Measurements from ENCODE around the gene RASSF5. TPM values are rescaled to one million over a fixed set of nuclear protein-coding genes. Genes with fewer than 3 reads are reported as not detected.
"Not testable (repeated sequence)": the region's sequence is repeated elsewhere in the genome, so short reads cannot be mapped to it uniquely, and the experiment has no call there.

Gene RASSF5
- total RNA-seq, 1 experiment from 2014 or later = 3.8 TPM

DNA sequence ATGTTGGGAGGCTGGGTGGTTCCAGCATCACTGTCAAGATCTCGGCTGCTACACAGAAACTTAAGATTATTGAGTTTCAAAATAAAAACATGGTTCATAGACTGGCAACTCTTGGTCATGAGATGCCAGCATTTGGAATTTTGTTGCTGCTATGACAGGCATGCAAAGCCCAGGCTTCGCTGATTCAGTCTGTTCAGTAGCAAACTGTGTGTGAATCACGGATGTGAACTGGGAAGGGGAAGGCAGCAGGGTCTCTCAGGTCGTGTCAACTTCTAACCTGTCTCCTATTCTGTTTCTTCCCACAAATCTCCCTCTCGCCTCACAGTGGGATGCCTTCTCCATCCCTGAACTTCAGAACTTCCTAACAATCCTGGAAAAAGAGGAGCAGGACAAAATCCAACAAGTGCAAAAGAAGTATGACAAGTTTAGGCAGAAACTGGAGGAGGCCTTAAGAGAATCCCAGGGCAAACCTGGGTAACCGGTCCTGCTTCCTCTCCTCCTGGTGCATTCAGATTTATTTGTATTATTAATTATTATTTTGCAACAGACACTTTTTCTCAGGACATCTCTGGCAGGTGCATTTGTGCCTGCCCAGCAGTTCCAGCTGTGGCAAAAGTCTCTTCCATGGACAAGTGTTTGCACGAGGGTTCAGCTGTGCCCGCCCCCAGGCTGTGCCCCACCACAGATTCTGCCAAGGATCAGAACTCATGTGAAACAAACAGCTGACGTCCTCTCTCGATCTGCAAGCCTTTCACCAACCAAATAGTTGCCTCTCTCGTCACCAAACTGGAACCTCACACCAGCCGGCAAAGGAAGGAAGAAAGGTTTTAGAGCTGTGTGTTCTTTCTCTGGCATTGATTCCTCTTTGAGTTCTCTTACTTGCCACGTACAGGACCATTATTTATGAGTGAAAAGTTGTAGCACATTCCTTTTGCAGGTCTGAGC lies 79.4 kb downstream of the RASSF5 start:
- no peak for DNase-seq (ENCODE audit: low spot score)

DNA sequence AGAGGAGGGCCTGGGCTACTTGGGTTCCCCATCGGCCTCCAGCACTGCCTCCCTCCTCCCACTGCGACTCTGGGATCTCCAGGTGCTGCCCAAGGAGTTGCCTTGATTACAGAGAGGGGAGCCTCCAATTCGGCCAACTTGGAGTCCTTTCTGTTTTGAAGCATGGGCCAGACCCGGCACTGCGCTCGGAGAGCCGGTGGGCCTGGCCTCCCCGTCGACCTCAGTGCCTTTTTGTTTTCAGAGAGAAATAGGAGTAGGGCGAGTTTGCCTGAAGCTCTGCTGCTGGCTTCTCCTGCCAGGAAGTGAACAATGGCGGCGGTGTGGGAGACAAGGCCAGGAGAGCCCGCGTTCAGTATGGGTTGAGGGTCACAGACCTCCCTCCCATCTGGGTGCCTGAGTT lies 80.6 kb downstream of the RASSF5 start:
- DNase-seq (ENCODE audit: low spot score) = no peak

DNA sequence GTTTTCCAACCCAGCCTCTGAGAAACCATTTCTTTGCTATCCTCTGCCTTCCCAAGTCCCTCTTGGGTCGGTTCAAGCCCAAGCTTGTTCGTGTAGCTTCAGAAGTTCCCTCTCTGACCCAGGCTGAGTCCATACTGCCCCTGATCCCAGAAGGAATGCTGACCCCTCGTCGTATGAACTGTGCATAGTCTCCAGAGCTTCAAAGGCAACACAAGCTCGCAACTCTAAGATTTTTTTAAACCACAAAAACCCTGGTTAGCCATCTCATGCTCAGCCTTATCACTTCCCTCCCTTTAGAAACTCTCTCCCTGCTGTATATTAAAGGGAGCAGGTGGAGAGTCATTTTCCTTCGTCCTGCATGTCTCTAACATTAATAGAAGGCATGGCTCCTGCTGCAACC lies 81.2 kb downstream of the RASSF5 start:
- no peak for DNase-seq (ENCODE audit: low spot score)

DNA sequence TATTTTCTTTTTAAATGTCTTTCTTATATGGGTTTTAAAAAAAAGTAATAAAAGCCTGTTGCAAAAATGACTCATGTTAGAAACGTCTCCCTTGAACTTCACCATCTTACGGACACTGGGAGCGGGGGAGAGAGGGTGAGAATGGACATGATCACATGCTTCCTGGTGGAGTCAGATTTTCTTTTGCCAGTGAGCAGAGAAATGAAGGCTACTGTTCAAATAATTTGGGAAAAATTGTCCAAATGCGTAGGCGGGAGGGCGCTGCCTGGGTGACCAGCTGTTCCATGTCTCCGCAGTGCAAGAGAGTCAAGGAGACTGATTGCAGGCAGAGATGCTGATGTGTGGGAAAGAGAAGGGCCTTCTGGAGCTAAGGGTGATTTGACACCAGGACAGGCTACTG lies 81.9 kb downstream of the RASSF5 start:
- DNase-seq (ENCODE audit: low spot score) = no peak

DNA sequence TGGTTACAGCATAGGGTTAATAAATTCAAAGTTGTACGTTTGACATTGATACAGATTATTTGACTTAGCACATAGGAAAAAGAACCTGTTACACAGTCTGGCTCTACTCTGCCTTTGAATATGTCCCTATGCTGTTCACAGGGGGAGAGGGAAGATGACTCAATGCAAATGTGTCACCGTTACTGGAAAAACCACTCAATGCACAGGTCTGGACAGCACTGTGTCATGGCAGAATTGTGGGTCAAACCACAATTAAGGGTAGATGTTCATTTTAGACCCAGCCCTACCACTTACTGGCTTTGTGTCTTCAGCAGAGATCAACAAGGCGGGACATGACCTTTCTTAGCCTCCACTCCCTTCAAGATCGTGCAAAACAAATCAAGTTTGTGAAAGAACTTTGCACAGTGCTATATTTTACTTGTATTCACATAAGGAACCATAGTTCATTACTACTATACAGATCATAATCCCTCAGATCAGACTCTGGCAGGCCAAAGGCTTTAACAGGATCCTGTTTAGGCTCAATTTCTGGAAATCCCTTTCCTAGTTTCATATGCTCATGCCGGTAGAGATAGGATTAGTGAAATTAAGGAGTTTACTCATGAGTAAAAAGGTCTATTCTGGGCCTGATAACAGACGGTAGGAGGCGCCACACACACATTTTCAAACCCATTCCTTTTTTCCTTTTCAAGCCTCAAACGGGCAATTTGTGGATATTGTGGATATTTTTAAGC lies 82.9 kb downstream of the RASSF5 start:
- peak; percentile 24 for DNase-seq (ENCODE audit: low spot score)

DNA sequence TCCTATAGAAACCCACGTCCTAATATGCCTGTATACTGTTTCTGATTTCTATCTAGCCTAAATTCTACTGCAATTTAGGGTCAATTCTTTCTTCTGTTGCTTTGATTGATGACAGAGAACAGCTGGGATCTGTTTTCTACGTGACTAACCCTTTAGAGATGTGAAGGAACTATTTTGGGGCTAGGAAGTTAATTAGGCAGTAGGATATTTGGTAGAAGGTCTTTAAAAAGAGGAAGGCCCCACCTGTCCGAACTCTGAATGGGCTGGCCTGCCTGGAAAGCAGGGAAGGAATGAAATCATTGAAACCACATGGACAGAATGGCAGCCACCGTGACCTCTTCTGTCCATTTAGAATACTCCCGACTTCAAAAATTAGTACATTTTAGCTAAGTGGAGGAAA lies 83.9 kb downstream of the RASSF5 start:
- no peak for DNase-seq (ENCODE audit: low spot score)

DNA sequence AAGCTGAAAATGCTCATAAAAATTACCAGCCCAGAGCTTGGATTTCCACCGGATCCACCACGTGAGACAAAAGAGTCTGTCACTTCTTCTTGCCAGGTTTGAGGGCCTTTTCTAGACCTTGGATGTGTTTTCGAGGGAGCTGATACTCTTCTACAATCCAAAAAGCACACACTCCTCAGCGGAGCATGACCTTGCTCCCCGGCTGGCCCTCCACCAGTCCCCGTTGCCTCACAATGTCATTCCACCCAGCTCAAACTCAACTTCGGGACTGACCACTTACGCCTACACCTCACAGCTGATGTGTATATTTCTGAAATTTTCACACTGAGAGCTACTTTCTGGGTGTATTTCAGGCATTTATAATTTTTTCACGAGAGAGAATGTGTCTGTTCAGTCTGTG lies 84.4 kb downstream of the RASSF5 start:
- no peak for DNase-seq (ENCODE audit: low spot score)

DNA sequence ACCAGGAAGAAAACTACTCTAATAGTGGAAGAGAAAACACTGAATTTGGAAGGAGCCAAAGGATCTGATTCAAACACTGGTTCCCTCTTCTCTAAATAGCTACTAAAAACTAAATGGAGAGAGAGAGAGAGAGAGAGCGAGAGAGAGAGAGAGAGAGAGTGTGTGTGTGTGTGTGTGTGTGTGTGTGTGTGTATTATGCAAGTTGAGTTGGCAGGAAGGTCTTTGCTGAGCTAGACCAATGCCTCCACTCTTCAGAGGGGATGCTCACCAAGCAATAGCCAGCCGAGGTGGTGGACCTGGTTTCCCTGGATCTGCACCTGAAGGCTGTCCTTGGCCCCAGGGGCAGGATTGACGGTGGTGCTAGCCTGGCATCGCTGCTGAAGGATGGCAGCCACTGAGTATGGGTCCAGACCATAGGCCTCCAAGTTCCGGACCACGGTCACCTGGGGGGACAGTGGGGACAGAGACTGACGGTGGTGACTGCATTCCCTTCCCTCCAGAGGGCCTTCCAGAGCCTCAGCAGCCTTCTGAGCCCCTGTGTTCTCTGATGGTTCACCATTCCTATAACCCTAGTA lies 86.1 kb downstream of the RASSF5 start:
- DNase-seq (ENCODE audit: low spot score) = no peak

DNA sequence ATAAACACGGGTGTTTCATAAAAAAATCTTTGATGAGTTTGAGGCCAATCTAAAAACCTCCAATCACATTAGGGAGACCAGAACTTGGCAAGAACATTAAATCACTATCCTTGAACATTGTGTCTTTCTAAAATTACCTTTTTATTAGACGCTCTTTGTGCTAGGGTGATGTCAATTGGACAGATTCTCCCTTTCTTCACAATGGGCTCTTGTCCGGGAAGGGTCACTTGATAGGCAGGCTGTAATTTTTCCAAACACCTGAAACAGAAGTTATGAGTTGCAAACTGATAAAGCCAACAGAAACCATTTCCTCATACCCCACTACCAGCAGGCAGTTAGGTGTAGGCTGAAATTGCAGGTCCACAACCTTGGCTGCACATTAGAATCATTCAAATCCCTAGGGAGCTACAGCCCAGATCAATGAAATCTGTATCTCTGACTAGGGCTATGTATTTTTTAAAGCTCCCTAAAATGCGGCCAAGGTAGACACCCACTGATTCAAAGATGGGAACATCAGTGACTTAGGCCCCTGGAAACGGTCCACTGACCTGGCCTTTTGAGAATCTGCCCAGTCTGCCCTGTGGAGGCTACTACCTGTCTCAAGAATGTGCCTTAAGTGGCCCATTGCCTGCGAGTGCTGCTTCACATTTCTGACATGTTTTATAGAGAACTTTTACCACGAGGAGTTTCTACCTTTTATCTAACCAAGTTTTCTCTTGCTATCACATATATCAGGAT lies 88.4 kb downstream of the RASSF5 start:
- DNase-seq (ENCODE audit: low spot score) = no peak

DNA sequence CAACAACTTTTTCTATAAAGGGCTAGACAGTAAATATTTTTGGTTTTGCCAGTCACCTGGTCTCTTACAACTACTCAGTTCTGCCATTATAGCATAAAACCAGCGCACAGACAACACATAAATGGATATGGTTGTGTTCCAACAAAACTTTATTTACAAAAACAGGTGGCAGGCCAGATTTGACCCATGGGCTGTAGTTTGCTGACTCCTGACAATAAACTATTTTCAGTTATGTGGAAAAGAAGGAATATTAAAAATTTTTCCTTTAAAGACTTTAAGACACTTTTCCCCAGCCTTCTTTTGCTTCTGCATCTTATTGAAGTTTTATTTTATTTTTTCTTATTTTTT lies 89.0 kb downstream of the RASSF5 start:
- DNase-seq (ENCODE audit: low spot score) = no peak

DNA sequence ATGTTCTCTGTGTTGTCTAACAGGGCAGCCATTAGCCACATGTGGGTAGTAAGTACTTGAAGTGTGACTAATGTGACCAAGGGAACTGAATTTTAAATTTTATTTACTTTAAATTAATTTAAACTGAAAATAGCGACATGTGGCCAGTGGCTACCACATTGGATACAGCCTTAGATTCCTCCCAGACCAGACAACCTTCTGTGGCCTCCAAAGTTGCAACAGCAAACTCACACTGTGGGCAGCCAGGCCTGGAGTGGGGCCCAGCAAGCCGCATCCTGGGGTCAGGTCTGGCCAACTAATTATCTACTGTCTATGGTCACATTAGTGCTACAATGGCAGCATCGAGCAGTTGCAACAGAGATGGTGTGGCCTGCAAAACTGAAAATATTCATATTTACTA lies 93.2 kb downstream of the RASSF5 start:
- no peak for DNase-seq (ENCODE audit: low spot score)

DNA sequence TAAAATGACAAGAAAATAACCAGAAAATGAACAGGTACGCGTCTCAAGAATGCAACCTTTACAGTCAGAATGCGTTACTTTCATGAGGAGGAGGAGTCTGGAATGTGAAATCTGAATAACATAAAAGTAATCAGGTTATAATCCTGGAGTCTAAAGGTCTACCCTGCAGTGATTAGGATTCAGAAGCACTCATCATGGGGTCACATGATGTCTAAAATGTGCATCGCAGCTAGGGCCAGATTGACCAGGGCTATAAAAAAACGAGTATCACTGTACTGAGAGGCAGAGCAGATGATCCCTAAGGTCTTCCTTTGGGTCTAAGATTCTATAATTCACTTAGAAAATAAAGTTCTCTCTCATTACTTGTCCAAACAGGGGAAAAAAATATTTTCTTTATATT lies 97.5 kb downstream of the RASSF5 start:
- DNase-seq (ENCODE audit: low spot score) = no peak

DNA sequence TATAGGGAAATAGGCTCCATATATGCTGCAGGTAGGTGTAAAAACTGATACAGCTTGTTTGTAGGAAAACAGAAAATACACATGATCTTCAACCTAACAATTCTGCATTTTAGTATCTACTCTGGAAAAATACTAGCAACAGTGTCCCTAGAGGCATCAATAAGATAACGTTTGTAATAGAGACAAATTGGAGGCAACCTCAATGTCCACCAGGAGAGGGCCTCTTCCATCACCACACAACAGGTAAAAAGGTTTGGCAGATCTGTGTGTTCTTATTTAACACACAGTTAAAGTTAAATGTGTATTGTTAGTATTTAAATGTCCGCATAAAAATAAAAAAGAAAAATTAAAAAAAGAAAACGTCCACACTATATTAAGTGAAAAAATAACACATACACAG lies 99.5 kb downstream of the RASSF5 start:
- DNase-seq (ENCODE audit: low spot score) = peak; percentile 34

DNA sequence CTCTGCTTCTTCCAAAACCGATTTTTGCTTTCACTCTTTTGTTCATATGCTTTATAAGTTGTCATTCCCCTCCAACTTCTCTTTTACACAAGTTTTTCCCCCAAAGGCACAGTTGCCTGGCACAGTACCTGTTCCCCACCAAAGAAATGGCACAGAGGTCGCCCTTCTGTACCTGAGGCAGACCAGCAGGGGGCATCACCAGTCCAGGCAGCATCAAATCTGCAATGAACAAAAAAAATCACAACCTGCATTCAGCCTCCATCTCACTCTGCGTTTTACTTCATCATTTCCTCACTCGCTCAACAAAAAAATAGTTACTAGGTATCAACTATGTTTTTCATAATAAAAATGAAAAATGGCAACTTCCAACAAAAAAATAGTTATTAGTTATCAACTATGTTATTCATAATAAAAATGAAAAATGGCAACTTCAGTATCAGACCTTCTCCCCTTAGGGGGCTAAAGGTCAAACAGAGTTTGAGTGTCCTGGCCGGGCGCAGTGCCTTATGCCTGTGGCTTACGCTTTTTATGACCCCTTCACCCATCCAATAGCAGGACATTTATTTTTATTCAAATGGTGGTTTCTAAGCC lies 100.9 kb downstream of the RASSF5 start:
- DNase-seq (ENCODE audit: low spot score) = peak; percentile 40

DNA sequence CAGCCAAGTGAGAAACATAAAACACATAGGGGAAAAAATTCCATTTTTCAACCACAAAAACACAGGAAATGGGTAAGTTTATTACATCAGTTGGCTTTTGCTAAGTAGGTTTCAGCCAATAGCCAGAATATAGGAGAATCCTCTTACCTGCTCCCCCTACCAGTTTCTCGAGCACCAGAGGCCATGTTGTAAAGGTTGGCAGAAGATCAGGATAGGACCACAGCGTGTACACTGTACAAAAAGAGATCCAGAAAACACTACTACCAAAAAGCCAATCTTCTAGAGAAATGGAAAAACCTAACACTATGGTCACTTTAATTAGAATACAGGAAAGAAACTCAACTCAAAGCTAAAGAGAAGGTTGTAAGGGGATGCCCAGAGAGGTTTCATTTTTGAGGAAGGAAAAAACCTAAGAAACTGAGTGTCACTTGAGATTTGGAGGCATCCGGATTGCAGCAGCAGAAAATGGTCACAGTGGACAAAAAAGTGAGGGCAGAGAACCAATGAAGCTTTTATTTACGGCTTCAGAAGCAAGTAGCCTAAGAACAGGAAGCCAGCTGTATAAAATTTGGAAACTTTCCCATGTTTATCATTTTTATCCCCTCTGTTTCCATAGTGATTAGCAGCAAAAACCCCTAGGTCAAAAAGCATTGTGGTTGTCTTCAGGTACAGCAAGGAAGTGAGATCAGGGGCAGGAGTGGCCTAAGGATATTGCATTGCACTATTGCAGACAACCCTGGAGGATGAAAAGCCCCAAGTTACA lies 102.1 kb downstream of the RASSF5 start:
- DNase-seq (ENCODE audit: low spot score) = no peak

DNA sequence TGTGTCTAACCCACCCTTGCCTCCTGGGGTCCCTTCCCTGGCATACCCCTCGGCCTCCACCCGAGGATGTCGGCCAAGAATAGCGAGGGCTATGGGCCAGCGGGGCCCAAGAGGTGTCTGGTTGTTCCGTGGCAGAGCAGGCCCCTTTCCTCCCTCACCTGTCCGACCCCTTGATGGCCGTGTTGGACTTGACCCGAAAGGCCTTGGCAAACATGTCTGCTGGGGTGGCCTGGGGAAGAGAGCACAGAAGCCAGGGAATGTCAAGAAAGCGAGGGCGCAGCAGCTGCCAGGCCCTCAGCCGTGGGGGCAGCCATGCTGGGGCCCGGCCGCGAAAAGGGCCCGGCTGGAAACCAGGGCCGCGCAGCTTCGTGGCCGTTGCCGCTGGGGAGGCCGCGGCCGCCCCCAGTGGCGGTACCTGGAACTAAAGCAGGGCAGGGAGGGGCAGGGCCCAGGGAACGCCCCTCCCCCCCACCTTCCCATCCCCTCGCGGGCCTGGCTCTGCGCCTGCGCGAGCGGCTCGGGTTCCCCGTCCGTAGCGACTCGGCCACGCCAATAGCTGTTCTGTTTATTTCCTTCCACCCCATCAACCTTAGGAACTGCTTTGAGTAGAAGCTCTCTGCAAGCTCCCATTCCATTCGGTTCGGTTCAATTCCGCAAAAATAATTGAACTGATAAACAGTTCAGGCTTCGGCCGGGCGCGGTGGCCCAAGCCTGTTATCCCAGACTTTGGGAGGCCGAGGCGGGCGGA lies 105.0 kb downstream of the RASSF5 start, which contains the start of gene EIF2D:
Gene EIF2D, minus strand, starts transcription at position 337 of the 748 bp plus-strand sequence. Its CDS starts 123 bp downstream, at position 214.
- peak; percentile 82 for DNase-seq (ENCODE audit: low spot score)

DNA sequence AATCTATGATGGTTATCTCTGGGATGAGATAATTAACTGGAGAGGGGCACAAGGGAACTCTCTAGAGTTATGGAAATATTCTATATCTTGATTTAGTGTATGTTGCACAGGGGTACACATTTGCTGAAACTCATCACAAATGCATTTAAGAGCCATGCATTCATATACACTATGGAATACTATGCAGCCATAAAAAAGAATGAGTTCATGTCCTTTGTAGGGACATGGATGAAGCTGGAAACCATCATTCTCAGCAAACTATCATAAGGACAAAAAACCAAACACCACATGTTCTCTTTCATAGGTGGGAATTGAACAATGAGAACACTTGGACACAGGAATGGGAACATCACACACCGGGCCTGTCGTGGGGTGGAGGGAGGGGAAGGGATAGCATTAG lies 119.1 kb downstream of the RASSF5 start:
- not testable (repeated sequence) for DNase-seq (ENCODE audit: low spot score)

DNA sequence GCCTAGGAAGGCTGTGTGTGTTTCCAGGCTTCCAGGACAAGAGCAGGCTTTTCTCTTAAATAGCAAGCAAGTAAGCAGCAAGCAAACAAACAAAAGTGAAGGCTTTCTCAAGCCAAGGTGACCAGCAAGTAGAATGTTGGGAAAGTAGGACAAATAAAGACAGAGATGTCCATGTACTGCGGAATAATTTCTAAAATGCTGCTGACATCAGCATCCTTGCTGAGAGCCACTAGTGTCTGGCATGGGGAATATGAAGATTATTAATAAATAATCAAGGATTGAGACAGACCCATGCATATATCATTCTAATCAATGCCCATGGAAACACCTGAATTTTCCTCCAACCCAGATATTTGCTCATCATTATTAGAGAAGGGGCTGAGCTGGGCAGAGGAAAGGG lies 121.6 kb downstream of the RASSF5 start:
- DNase-seq (ENCODE audit: low spot score) = no peak

DNA sequence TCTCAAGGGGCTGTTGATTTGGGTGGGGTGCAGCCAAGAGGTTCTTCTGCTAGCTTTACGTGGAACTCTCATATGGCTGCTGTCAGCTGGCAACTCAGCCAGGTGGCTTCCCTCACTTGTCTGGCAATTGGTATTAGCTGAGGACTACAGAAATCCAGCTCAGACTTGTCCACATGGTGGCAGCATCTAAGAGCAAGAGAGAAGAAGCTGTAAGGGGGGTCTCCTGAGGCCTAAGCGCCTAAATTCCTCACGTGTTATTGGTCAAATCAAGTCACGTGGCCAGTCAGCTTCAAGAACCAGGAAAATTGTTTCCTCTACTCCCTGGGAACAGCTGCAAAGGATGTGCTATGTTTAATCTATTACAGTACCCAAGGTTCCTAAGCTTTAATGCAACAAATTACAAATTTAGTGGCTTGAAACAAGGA lies 123.8 kb downstream of the RASSF5 start:
- DNase-seq (ENCODE audit: low spot score) = peak; percentile 86

DNA sequence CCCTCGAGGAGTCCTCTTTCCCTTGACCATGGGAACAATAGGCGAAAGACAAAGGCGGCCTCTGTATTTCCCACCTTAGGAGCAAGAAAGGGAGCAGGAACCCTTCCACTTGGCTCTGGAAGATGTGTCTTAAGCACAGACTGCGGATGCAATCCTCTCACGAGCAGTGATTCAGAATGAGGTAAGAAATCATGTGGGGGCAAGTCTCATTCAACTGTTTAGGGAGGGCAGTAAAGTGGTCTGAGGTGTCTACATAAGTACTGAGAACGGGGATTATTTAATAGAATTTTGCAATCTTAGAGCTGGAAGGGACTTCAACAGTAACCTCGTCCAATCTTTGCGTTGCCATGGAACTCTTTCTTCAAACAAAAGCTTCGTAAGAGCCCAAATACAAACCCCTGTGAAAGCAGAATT lies 126.4 kb downstream of the RASSF5 start:
- peak; percentile 37 for DNase-seq (ENCODE audit: low spot score)
